Measurements from ENCODE around the gene SLC10A3.

Gene SLC10A3

GRCh38 chrX:154468217-154468616 lies 22.2 kb downstream of the SLC10A3 start:
- no peak overlapping the region for H3K4me3 ChIP-seq (ENCODE audit: low read depth, low read length)
- no peak for TF ChIP-seq CTCF (IDR thresholded peaks at IDR 0.05; ENCODE audit: low read depth, low read length)

GRCh38 chrX:154467556-154467955 lies 22.9 kb downstream of the SLC10A3 start:
- TF ChIP-seq CTCF (IDR thresholded peaks at IDR 0.05; ENCODE audit: low read depth, low read length) = no peak

GRCh38 chrX:154466907-154467306 lies 23.5 kb downstream of the SLC10A3 start:
- TF ChIP-seq CTCF (IDR thresholded peaks at IDR 0.05; ENCODE audit: low read depth, low read length) = no peak
- no peak overlapping the region for H3K4me3 ChIP-seq (ENCODE audit: low read depth, low read length)

More at GRCh38 chrX:154467556-154467955, 22.9 kb downstream of the SLC10A3 start:
- H3K4me3 ChIP-seq (ENCODE audit: low read depth, low read length) = no peak overlapping the region

- TF ChIP-seq CTCF (IDR thresholded peaks at IDR 0.05; ENCODE audit: low read depth, low read length) = no peak
These were observed 24.4 kb downstream of the SLC10A3 start for GRCh38 chrX:154466036-154466435.

GRCh38 chrX:154465601-154466000 lies 24.8 kb downstream of the SLC10A3 start:
- H3K4me3 ChIP-seq (ENCODE audit: low read depth, low read length) = no peak overlapping the region
- TF ChIP-seq CTCF (IDR thresholded peaks at IDR 0.05; ENCODE audit: low read depth, low read length) = no peak

More at GRCh38 chrX:154466036-154466435, 24.4 kb downstream of the SLC10A3 start:
- H3K4me3 ChIP-seq (ENCODE audit: low read depth, low read length) = no peak overlapping the region

- no peak overlapping the region for H3K4me3 ChIP-seq (ENCODE audit: low read depth, low read length)
- no peak for TF ChIP-seq CTCF (IDR thresholded peaks at IDR 0.05; ENCODE audit: low read depth, low read length)
These were observed 25.5 kb downstream of the SLC10A3 start for GRCh38 chrX:154464806-154465365.

- no peak for TF ChIP-seq CTCF (IDR thresholded peaks at IDR 0.05; ENCODE audit: low read depth, low read length)
- no peak overlapping the region for H3K4me3 ChIP-seq (ENCODE audit: low read depth, low read length)
These were observed 26.7 kb downstream of the SLC10A3 start for GRCh38 chrX:154463611-154464220.
